Kidney capillary endothelial cell (primary cell): ENCODE measurements around the gene SLC17A2.

Experiments used
- DNase-seq: peaks from one replicate; pipeline ENCODE4 v3.0.0-alpha.2; 2018; ENCODE audit warnings: low spot score

Gene SLC17A2

GRCh38 chr6:25930532-25931410 lies at the start of gene SLC17A2:
TSS of gene SLC17A2 (minus strand) at chr6:25930691. CDS start at chr6:25925796, 4,895 bp downstream.
- DNase-seq = no peak

- DNase-seq = no peak
Measured at GRCh38 chr6:25975923-25976560, 45.6 kb upstream of the SLC17A2 start.

- DNase-seq = no peak
Measured at GRCh38 chr6:25973923-25974555, 43.5 kb upstream of the SLC17A2 start.

GRCh38 chr6:25972902-25973301 lies 42.4 kb upstream of the SLC17A2 start:
- no peak for DNase-seq

GRCh38 chr6:25972128-25972527 lies 41.6 kb upstream of the SLC17A2 start:
- DNase-seq = no peak

- peak; percentile 94 for DNase-seq
Measured at GRCh38 chr6:25971187-25971821, 40.8 kb upstream of the SLC17A2 start.

GRCh38 chr6:25968769-25969168 lies 38.3 kb upstream of the SLC17A2 start:
- no peak for DNase-seq

- no peak for DNase-seq
Measured at GRCh38 chr6:25966711-25967110, 36.2 kb upstream of the SLC17A2 start.

GRCh38 chr6:25965058-25965457 lies 34.6 kb upstream of the SLC17A2 start:
- no peak for DNase-seq

GRCh38 chr6:25963426-25964123 lies 33.1 kb upstream of the SLC17A2 start:
- peak; percentile 13 for DNase-seq

GRCh38 chr6:25962149-25963127 lies 31.9 kb upstream of the SLC17A2 start, which contains the start of gene TRIM38:
TSS of gene TRIM38 (plus strand) at chr6:25962802. CDS start at chr6:25966523, 3,721 bp downstream.
- DNase-seq = peak; percentile 87

- DNase-seq = no peak
Measured at GRCh38 chr6:25961619-25962148, 31.2 kb upstream of the SLC17A2 start.

- no peak for DNase-seq
Measured at GRCh38 chr6:25960734-25961133, 30.2 kb upstream of the SLC17A2 start.

- no peak for DNase-seq
Measured at GRCh38 chr6:25959890-25960536, 29.5 kb upstream of the SLC17A2 start.

GRCh38 chr6:25958700-25959162 lies 28.2 kb upstream of the SLC17A2 start:
- DNase-seq = no peak

- DNase-seq = no peak
Measured at GRCh38 chr6:25956226-25956625, 25.7 kb upstream of the SLC17A2 start.

- no peak for DNase-seq
Measured at GRCh38 chr6:25954756-25955155, 24.3 kb upstream of the SLC17A2 start.

- DNase-seq = no peak
Measured at GRCh38 chr6:25953733-25954132, 23.2 kb upstream of the SLC17A2 start.

- DNase-seq = no peak
Measured at GRCh38 chr6:25952535-25952934, 22.0 kb upstream of the SLC17A2 start.
